HFF-Myc (cell line): ENCODE results near the gene APH1A.

Source experiments
- DNase-seq: peaks from one replicate; pipeline ENCODE4 v3.0.0-alpha.2; 2011; ENCODE audit warnings: low read depth; ENCODE audit errors: extremely low read depth
- H3K4me3 ChIP-seq: replicated peaks from 2 replicates; pipeline ENCODE4 v1.5.1; 2011; ENCODE audit warnings: low read depth, mild to moderate bottlenecking, control low read depth, low read length
- TF ChIP-seq, protein P1 (sequence below): IDR thresholded peaks from 2 replicates; pipeline ENCODE4 v1.5.1; 2012; ENCODE audit warnings: mild to moderate bottlenecking, low read depth, low read length, control low read depth; ENCODE audit errors: missing control alignments

APH1A gene

DNA sequence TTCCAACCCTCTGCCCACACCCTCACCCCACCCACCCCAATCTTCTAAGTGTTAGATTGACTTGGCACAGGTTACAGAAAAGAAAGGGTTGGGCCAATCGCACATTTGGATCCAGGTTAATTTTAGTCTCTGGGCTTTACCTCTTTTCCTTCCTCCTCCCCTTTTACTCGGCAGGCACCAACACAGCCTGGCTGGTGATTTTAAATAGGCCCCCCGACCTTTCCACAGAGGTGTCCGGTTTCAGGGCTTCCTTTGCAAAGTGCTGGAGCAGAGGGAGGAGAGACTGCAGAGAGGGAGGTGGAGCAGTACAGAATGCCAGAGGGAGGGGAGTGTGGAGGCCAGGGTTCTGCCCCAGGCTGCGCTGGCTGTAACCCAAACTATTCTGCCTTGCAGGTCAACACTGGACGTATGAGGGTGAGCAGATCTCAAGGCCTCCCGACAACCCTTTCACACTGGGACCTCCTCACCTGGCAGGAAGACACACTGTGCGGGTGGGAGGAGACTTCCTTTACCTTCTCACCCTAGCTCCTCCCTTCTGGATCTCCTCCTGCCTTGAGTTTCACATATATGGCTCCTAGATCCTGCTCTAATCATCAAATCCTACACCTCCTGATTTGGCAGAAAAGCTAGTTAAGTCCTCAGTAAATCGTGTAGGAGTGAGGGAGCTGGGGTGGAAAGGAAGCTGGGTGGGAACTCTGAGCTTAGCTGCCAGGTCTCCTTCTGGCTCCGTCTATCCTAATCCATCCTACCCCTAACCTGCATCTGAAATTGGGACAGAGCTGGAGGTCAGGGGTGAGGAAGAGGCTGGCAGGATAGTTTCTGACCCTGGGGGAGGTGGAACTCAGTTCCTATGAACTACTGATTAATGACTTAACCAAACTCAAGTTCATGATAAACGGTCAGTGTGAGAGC, 8.8 kb downstream of the APH1A start:
- DNase-seq = no peak
- H3K4me3 ChIP-seq = no peak overlapping the region

DNA sequence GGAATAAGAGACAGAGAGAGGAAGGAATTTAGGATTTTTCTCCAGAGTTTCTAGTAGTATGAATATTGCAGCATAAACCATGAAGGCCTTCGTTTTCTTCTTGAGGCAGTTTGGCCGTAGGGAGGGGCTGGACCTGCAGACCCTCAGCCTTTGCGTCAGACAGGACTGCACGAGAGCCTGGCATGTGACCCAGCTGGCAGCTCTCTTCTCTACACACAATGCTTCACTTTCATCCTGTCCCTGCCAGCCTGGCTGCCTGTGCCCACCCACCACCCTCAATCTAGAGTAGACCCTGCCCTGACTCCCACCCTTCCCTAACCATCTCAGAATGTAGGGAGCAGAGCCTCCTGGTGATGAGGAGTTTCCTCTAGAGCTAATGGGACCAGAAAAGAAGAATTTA, 9.6 kb downstream of the APH1A start:
- no peak overlapping the region for H3K4me3 ChIP-seq
- TF ChIP-seq, protein P1, sequence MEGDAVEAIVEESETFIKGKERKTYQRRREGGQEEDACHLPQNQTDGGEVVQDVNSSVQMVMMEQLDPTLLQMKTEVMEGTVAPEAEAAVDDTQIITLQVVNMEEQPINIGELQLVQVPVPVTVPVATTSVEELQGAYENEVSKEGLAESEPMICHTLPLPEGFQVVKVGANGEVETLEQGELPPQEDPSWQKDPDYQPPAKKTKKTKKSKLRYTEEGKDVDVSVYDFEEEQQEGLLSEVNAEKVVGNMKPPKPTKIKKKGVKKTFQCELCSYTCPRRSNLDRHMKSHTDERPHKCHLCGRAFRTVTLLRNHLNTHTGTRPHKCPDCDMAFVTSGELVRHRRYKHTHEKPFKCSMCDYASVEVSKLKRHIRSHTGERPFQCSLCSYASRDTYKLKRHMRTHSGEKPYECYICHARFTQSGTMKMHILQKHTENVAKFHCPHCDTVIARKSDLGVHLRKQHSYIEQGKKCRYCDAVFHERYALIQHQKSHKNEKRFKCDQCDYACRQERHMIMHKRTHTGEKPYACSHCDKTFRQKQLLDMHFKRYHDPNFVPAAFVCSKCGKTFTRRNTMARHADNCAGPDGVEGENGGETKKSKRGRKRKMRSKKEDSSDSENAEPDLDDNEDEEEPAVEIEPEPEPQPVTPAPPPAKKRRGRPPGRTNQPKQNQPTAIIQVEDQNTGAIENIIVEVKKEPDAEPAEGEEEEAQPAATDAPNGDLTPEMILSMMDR = no peak
- no peak for DNase-seq

More for the DNA sequence above, 8.8 kb downstream of the APH1A start:
- TF ChIP-seq, protein P1 = no peak

DNA sequence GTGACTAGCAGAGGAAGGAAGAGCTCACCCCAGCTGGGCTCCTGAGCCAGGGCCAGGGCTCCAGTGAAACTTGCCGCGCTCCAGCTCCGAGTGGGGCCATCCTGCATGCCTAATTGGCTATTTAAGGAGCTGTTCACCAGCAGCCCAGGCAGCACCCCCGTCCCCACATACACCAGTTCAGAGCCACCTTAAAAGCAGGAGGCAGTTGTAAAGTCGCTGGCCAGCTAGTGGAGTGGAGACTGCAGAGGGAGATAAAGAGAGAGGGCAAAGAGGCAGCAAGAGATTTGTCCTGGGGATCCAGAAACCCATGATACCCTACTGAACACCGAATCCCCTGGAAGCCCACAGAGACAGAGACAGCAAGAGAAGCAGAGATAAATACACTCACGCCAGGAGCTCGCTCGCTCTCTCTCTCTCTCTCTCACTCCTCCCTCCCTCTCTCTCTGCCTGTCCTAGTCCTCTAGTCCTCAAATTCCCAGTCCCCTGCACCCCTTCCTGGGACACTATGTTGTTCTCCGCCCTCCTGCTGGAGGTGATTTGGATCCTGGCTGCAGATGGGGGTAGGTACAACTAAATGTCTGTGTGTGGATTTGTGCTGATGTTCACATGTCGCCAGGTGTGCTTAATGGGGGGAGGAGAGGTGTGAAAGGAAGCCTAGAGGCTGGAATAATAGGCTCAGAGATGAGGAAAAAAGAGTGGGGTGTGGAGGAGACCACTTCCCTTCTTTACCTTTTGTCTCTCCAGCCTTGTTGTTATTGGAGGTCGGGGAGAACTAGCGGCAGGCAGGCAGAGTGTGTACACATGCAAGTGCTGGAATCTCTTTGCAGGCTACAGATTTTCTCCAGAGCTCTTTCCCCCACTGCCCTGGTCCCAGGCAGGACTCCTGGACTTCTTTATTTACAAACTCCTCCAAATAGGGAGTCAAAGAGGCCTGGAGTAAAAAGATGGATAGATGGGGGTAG, 10.9 kb downstream of the APH1A start, which contains the start of gene CA14:
CA14 (plus strand) TSS at position 151 of the 962 bp plus-strand sequence; CDS start at position 506, 355 bp downstream.
- no peak for DNase-seq
- no peak within 1 kb of the TSS for H3K4me3 ChIP-seq

DNA sequence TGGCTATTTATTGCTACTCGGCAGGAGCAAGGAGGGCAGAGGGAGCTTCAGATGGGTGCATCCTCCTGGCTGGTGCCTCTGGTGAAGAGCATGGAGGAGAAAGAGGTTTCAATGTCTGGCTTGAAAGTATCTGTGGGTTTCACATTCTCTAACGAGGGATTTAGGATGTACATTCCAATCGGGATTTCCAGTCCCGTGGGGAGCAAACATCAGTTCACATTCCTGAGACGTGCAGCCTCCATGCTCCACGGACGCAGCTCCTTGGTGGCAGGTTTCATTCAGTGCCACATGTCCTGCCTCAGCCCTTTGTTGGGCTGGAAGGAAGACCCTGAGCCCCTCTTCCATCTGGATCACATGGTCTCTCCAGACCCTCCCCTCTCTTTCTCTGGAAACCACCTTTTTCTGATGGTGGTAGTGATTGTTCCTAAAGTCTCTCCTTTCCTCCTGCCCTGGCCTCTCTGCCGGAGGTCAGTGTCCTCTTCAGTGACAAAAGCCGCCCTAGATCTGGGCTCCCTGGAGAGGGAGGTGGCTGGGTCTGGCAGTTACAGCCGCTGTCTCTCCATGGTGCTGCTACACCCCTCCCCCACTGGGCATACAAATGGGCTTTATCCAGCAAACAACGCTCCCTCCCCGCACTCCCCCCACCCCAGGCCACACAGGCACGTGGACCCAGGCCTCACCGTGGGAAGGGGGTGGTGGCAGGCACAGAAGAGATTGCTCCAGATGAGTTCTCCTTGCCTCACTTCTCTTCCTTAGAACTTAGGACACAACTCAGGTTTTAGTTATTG, 12.1 kb downstream of the APH1A start:
- no peak for DNase-seq
- TF ChIP-seq, protein P1 = no peak
- H3K4me3 ChIP-seq = no peak overlapping the region

More for the DNA sequence above, 10.9 kb downstream of the APH1A start, which contains the start of gene CA14:
- TF ChIP-seq, protein P1 = no peak

DNA sequence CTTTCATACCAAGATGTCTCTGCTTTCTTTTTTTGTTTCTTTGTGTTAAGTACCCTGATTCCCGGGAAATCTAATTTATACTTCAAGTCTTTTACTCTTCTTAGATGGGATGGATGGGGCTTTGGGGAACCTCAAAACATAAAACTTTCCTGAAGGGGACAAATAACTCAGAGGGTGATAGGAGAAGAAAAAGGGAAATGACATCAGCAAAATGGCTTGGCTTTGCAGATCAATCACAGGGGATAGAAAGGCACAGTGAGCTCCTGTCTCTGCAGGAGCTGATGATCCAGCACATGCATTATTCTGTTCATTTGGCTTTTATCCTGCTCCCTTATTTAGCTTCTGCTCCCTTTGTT, 12.6 kb downstream of the APH1A start:
- DNase-seq = no peak
- TF ChIP-seq, protein P1 = no peak
- no peak overlapping the region for H3K4me3 ChIP-seq

DNA sequence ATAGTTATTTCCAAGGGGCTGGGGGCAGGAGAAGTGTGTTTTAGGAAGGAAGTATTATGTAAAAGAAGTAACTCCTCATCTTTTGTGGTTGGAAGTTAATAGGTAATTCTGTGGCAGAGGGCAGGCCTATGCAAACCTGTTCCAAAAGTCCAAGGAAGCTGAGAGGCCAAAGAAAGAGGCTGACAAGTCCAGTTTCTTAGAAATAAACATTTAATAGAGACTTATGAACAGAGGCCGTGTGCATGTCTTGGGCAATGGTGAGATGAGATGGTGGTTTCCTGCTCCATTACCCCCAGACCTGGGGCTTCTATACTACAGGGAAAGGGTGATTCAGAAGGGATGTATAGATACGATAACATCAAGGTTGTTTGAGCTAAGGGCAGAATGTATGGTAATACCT, 18.9 kb downstream of the APH1A start:
- TF ChIP-seq, protein P1 = no peak

More for the DNA sequence above, 18.9 kb downstream of the APH1A start:
- no peak overlapping the region for H3K4me3 ChIP-seq
- no peak for DNase-seq
